ENCODE results near the gene MOV10L1. TPM values are rescaled to one million over a fixed set of nuclear protein-coding genes. Genes with fewer than 3 reads are reported as not detected.

The MOV10L1 gene
- polyA plus RNA-seq, 3 donors: 0.18 to 0.35 TPM; not detected in 1

DNA sequence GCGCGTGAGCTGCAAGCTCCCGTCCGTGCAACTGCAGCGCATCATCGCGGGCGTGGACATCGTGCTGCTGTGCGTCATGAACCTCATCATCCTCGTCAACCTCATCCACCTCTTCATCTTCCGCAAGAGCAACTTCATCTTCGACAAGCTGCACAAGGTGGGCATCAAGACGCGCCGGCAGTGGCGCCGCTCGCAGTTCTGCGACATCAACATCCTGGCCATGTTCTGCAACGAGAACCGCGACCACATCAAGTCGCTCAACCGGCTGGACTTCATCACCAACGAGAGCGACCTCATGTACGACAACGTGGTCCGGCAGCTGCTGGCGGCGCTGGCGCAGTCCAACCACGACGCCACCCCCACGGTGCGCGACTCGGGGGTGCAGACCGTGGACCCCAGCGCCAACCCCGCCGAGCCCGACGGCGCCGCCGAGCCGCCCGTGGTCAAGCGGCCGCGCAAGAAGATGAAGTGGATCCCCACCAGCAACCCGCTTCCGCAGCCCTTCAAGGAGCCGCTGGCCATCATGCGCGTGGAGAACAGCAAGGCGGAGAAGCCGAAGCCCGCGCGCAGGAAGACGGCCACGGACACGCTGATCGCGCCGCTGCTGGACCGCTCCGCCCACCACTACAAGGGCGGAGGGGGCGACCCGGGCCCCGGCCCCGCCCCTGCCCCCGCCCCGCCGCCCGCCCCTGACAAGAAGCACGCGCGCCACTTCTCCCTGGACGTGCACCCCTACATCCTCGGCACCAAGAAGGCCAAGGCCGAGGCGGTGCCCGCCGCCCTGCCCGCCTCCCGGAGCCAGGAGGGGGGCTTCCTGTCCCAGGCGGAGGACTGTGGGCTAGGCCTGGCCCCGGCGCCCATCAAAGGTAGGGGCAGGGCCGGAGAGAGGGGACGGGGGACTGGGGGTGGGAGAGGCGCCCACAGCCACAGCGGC is 88.0 kb downstream of the MOV10L1 start:
- Mint-ChIP-seq H3K36me3 (peaks cover 3 to 10% of the 10 kb centered on the region in 2 donors), H3K4me1 (peaks cover 14% of the 10 kb centered on the region), H3K9me3 (peaks cover 0 to 9% (median 7%) of the 10 kb centered on the region in 7 donors), H3K27me3 (ENCODE audit: low read depth in 3 of 3) (peaks cover 12 to 38% (median 23%) of the 10 kb centered on the region in 3 donors), H3K4me3 (peak overlapping the region in 1 of 2 donors; percentile 83), H3K27ac (no peak overlapping the region)
- intact Hi-C loops (cut with micrococcal nuclease): no loop called here
- Histone ChIP-seq H3K27ac (ENCODE audit: low read depth in 1 of 2, low read length in 2 of 2) (no peak overlapping the region), H3K9me3 (replicated peaks in 1 of 2; ENCODE audit: control insufficient read depth in 1 of 2, insufficient read depth in 1 of 2, low read length in 2 of 2) (no peaks in the 10 kb centered on the region), H2AFZ (ENCODE audit: insufficient read depth, low read depth, low read length, poor library complexity, severe bottlenecking) (no peak overlapping the region), H3K4me3 (replicated peaks in 1 of 3; ENCODE audit: low read depth in 2 of 3, low read length in 3 of 3) (no peak overlapping the region), H3K9ac (ENCODE audit: insufficient read depth, low read length, poor library complexity, severe bottlenecking) (no peak overlapping the region), H4K20me1 (ENCODE audit: insufficient read depth, low read length) (no peaks in the 10 kb centered on the region), H3K4me1 (ENCODE audit: control insufficient read depth in 1 of 2, insufficient read depth in 2 of 2, low read length in 2 of 2) (peaks cover 10 to 19% of the 10 kb centered on the region in 2 donors), H3K27me3 (ENCODE audit: control insufficient read depth in 2 of 2, insufficient read depth in 2 of 2, low read length in 2 of 2) (peaks cover 0 to 5% of the 10 kb centered on the region in 2 donors), H3K4me2 (replicated peaks; ENCODE audit: extremely low read depth, low read length, poor library complexity, severe bottlenecking) (no peak overlapping the region), H3K79me2 (ENCODE audit: insufficient read depth, low read length) (no peaks in the 10 kb centered on the region), H3K36me3 (replicated peaks in 1 of 2; ENCODE audit: control insufficient read depth in 1 of 2, insufficient read depth in 2 of 2, low read length in 2 of 2) (no peaks in the 10 kb centered on the region)
- TF ChIP-seq, protein P1, sequence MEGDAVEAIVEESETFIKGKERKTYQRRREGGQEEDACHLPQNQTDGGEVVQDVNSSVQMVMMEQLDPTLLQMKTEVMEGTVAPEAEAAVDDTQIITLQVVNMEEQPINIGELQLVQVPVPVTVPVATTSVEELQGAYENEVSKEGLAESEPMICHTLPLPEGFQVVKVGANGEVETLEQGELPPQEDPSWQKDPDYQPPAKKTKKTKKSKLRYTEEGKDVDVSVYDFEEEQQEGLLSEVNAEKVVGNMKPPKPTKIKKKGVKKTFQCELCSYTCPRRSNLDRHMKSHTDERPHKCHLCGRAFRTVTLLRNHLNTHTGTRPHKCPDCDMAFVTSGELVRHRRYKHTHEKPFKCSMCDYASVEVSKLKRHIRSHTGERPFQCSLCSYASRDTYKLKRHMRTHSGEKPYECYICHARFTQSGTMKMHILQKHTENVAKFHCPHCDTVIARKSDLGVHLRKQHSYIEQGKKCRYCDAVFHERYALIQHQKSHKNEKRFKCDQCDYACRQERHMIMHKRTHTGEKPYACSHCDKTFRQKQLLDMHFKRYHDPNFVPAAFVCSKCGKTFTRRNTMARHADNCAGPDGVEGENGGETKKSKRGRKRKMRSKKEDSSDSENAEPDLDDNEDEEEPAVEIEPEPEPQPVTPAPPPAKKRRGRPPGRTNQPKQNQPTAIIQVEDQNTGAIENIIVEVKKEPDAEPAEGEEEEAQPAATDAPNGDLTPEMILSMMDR (IDR thresholded peaks at IDR 0.05): no peak
- no peak for DNase-seq
- 88% methylated on average over 80 of the region's 98 CpGs for WGBS (ENCODE audit: insufficient coverage)

DNA sequence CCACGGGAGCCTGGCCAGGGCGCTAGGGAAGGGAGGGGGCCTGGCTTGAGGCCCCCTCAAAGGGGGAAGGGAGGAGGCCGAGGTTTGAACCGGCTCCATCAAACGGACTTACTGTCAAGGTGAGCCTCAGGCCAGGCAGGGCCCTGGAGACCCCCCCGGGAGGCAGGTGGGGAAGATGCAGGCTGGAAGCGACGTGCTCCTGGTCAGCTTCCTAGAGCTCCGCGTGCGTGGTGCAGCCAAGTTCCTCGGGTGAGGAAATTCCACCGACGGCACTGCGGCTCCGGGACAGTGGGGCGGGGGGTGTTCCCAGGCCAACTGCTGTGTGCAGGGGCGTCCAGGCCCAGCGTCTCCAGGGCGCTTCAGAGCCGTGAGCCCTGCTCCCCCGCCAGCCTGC is 88.7 kb downstream of the MOV10L1 start:
- 83% methylated on average over 17 of the region's 22 CpGs for WGBS (ENCODE audit: insufficient coverage)
- no peaks in the 10 kb centered on the region for H3K9me3 ChIP-seq (replicated peaks in 1 of 2; ENCODE audit: control insufficient read depth in 1 of 2, insufficient read depth in 1 of 2, low read length in 2 of 2)
- peaks cover 4 to 14% of the 10 kb centered on the region in 2 donors for H3K4me1 ChIP-seq (ENCODE audit: control insufficient read depth in 1 of 2, insufficient read depth in 2 of 2, low read length in 2 of 2)
- no peaks in the 10 kb centered on the region for H3K36me3 ChIP-seq (replicated peaks in 1 of 2; ENCODE audit: control insufficient read depth in 1 of 2, insufficient read depth in 2 of 2, low read length in 2 of 2)
- intact Hi-C loops (cut with micrococcal nuclease): no loop called here
- H3K27ac ChIP-seq (ENCODE audit: low read depth in 1 of 2, low read length in 2 of 2): no peak overlapping the region
- Mint-ChIP-seq H3K27ac (no peak overlapping the region), H3K4me3 (no peak overlapping the region), H3K36me3 (peaks cover 3 to 10% of the 10 kb centered on the region in 2 donors), H3K9me3 (peaks cover 0 to 9% (median 7%) of the 10 kb centered on the region in 7 donors), H3K27me3 (ENCODE audit: low read depth in 3 of 3) (peaks cover 12 to 35% (median 23%) of the 10 kb centered on the region in 3 donors), H3K4me1 (peaks cover 10% of the 10 kb centered on the region)
- no peak for DNase-seq
- no peak overlapping the region for H3K4me3 ChIP-seq (replicated peaks in 1 of 3; ENCODE audit: low read depth in 2 of 3, low read length in 3 of 3)
- no peak overlapping the region for H3K9ac ChIP-seq (ENCODE audit: insufficient read depth, low read length, poor library complexity, severe bottlenecking)
- TF ChIP-seq, protein P1 (IDR thresholded peaks at IDR 0.05): no peak
- H3K27me3 ChIP-seq (ENCODE audit: control insufficient read depth in 2 of 2, insufficient read depth in 2 of 2, low read length in 2 of 2): peaks cover 0 to 5% of the 10 kb centered on the region in 2 donors
- no peak overlapping the region for H2AFZ ChIP-seq (ENCODE audit: insufficient read depth, low read depth, low read length, poor library complexity, severe bottlenecking)
- H3K79me2 ChIP-seq (ENCODE audit: insufficient read depth, low read length): no peaks in the 10 kb centered on the region
- no peak overlapping the region for H3K4me2 ChIP-seq (replicated peaks; ENCODE audit: extremely low read depth, low read length, poor library complexity, severe bottlenecking)
- H4K20me1 ChIP-seq (ENCODE audit: insufficient read depth, low read length): no peaks in the 10 kb centered on the region

All from CD14-positive monocyte (primary cell).